ENCODE data around the gene MTMR3. TPM values are rescaled to one million over a fixed set of nuclear protein-coding genes. Genes with fewer than 3 reads are reported as not detected.

Gene MTMR3
- total RNA-seq, 1 experiment from 2014 or later = 12.1 TPM

GRCh38 chr22:30015229-30015797 is 132.3 kb downstream of the MTMR3 start:
- ATAC-seq (no peak), DNase-seq (peak; percentile 68)
- no peaks in the 10 kb centered on the region for H4K20me1 ChIP-seq (ENCODE audit: low read length)
- no peak overlapping the region for H3K9ac ChIP-seq (ENCODE audit: low read length)
- POLR2A ChIA-PET (ENCODE audit: unreplicated experiment) = no interaction called here
- H2AFZ ChIP-seq (ENCODE audit: low read length) = no peak overlapping the region
- H3K4me3 ChIP-seq (ENCODE audit: low read length) = no peak overlapping the region
- intact Hi-C loops (cut with micrococcal nuclease) = no loop called here
- TF ChIP-seq EZH2phosphoT487 (IDR thresholded peaks at IDR 0.05; ENCODE audit: borderline replicate concordance, low read length) = no peak
- TF ChIP-seq EZH2 (IDR thresholded peaks at IDR 0.05; ENCODE audit: low read length, unreplicated experiment) = no peak
- TF ChIP-seq CTCF (conservative IDR thresholded peaks at IDR 0.05; ENCODE audit: low read depth, low read length) = no peak
- H3K27me3 ChIP-seq (ENCODE audit: low read length) = no peaks in the 10 kb centered on the region
- no peaks in the 10 kb centered on the region for H3K9me2 ChIP-seq (replicated peaks; ENCODE audit: low read length)
- H3F3A ChIP-seq (ENCODE audit: low read length, unreplicated experiment) = no peaks in the 10 kb centered on the region
- no peaks in the 10 kb centered on the region for H3K9me3 ChIP-seq (ENCODE audit: low read length)
- no peaks in the 10 kb centered on the region for H3K79me2 ChIP-seq (ENCODE audit: low read length)
- H3K27ac ChIP-seq (ENCODE audit: low read length) = no peak overlapping the region
- H3K4me2 ChIP-seq (ENCODE audit: low read length) = no peak overlapping the region
- H3K36me3 ChIP-seq (ENCODE audit: low read depth, low read length) = peaks cover 17% of the 10 kb centered on the region; the same call in 1 of the 2 replicates
- H3K4me1 ChIP-seq (ENCODE audit: insufficient read depth, low read length) = peaks cover 17% of the 10 kb centered on the region
- CTCF ChIA-PET = no interaction called here
- no TSS peak for BruUV-seq (replicated peaks)

GRCh38 chr22:30015846-30016245 is 132.9 kb downstream of the MTMR3 start:
- Histone ChIP-seq H3K36me3 (ENCODE audit: low read depth, low read length) (peaks cover 19% of the 10 kb centered on the region; the same call in 1 of the 2 replicates), H4K20me1 (ENCODE audit: low read length) (no peaks in the 10 kb centered on the region), H3F3A (ENCODE audit: low read length, unreplicated experiment) (no peaks in the 10 kb centered on the region), H3K27me3 (ENCODE audit: low read length) (no peaks in the 10 kb centered on the region), H3K4me2 (ENCODE audit: low read length) (no peak overlapping the region), H3K79me2 (ENCODE audit: low read length) (no peaks in the 10 kb centered on the region), H3K4me1 (ENCODE audit: insufficient read depth, low read length) (peaks cover 17% of the 10 kb centered on the region), H2AFZ (ENCODE audit: low read length) (no peak overlapping the region), H3K27ac (ENCODE audit: low read length) (no peak overlapping the region), H3K9me3 (ENCODE audit: low read length) (no peaks in the 10 kb centered on the region), H3K9me2 (replicated peaks; ENCODE audit: low read length) (no peaks in the 10 kb centered on the region), H3K9ac (ENCODE audit: low read length) (no peak overlapping the region), H3K4me3 (ENCODE audit: low read length) (no peak overlapping the region)
- DNase-seq (peak; percentile 35), ATAC-seq (peak; percentile 50)
- no TSS peak for BruUV-seq (replicated peaks)
- ChIA-PET POLR2A (ENCODE audit: unreplicated experiment) (no interaction called here), CTCF (no interaction called here)
- TF ChIP-seq CTCF (conservative IDR thresholded peaks at IDR 0.05; ENCODE audit: low read depth, low read length) (no peak), EZH2 (IDR thresholded peaks at IDR 0.05; ENCODE audit: low read length, unreplicated experiment) (no peak), EZH2phosphoT487 (IDR thresholded peaks at IDR 0.05; ENCODE audit: borderline replicate concordance, low read length) (no peak)
- intact Hi-C loops (cut with micrococcal nuclease) = loop anchor here (2.0 kb wide), 1 partner anchor 73 kb away; no protein-coding TSS in a partner anchor

- no peak overlapping the region for H3K27ac ChIP-seq (ENCODE audit: low read length)
- no peaks in the 10 kb centered on the region for H3K9me2 ChIP-seq (replicated peaks; ENCODE audit: low read length)
- no peak overlapping the region for H3K9ac ChIP-seq (ENCODE audit: low read length)
- CTCF ChIA-PET = no interaction called here
- H3K36me3 ChIP-seq (ENCODE audit: low read depth, low read length) = peaks cover 19% of the 10 kb centered on the region; the same call in 1 of the 2 replicates
- H3K27me3 ChIP-seq (ENCODE audit: low read length) = no peaks in the 10 kb centered on the region
- ATAC-seq = no peak
- no peaks in the 10 kb centered on the region for H3F3A ChIP-seq (ENCODE audit: low read length, unreplicated experiment)
- no peaks in the 10 kb centered on the region for H4K20me1 ChIP-seq (ENCODE audit: low read length)
- peaks cover 17% of the 10 kb centered on the region for H3K4me1 ChIP-seq (ENCODE audit: insufficient read depth, low read length)
- no peaks in the 10 kb centered on the region for H3K9me3 ChIP-seq (ENCODE audit: low read length)
- no peak for TF ChIP-seq EZH2 (IDR thresholded peaks at IDR 0.05; ENCODE audit: low read length, unreplicated experiment)
- TF ChIP-seq EZH2phosphoT487 (IDR thresholded peaks at IDR 0.05; ENCODE audit: borderline replicate concordance, low read length) = no peak
- TF ChIP-seq CTCF (conservative IDR thresholded peaks at IDR 0.05; ENCODE audit: low read depth, low read length) = no peak
- no TSS peak for BruUV-seq (replicated peaks)
- DNase-seq = no peak
- intact Hi-C loops (cut with micrococcal nuclease) = loop anchor here (2.0 kb wide), 1 partner anchor 72 kb away; no protein-coding TSS in a partner anchor
- no peak overlapping the region for H3K4me2 ChIP-seq (ENCODE audit: low read length)
- H3K4me3 ChIP-seq (ENCODE audit: low read length) = no peak overlapping the region
- no peaks in the 10 kb centered on the region for H3K79me2 ChIP-seq (ENCODE audit: low read length)
- H2AFZ ChIP-seq (ENCODE audit: low read length) = no peak overlapping the region
- POLR2A ChIA-PET (ENCODE audit: unreplicated experiment) = no interaction called here
Measured at GRCh38 chr22:30016596-30016995, 133.6 kb downstream of the MTMR3 start.

All from PC-3 (cell line).